HEK293T (cell line): ENCODE measurements around the gene RANBP10.

Experiments
- CTCF ChIA-PET: fragments of 350-600 bp; formaldehyde crosslinking; extraction: SDS; loops from one replicate; lab custom pipeline; 2021; ENCODE audit warnings: antibody characterized with exemption, inconsistent platforms; lab: Yijun Ruan, JAX
- POLR2A ChIA-PET: fragments of 350-600 bp; formaldehyde crosslinking; extraction: SDS; loops from one replicate; lab custom pipeline; 2020; ENCODE audit warnings: antibody characterized with exemption, inconsistent platforms; lab: Yijun Ruan, JAX
- DNase-seq: peaks from one replicate; pipeline ENCODE4 v3.0.0; 2012; ENCODE audit warnings: mixed read lengths; ENCODE audit errors: extremely low spot score
- ARNT ChIP-seq: fragments of 450-650 bp; IDR thresholded peaks from 2 replicates; pipeline ENCODE4 v1.6.1; 2017; ENCODE audit warnings: mild to moderate bottlenecking
- BHLHE40 ChIP-seq: fragments of 450-650 bp; IDR thresholded peaks from 2 replicates; pipeline ENCODE4 v1.6.1; 2016; ENCODE audit warnings: mild to moderate bottlenecking, moderate library complexity, borderline replicate concordance
- CTBP1 ChIP-seq: fragments of 450-650 bp; IDR thresholded peaks from 2 replicates; pipeline ENCODE4 v1.6.1; 2016; ENCODE audit warnings: borderline replicate concordance
- ELF4 ChIP-seq: fragments of 450-650 bp; IDR thresholded peaks from 2 replicates; pipeline ENCODE4 v1.6.1; 2017; ENCODE audit warnings: antibody characterized with exemption
- FOXA1 ChIP-seq: fragments of 450-650 bp; IDR thresholded peaks from 2 replicates; pipeline ENCODE4 v1.6.1; 2016; ENCODE audit warnings: mild to moderate bottlenecking
- FOXK2 ChIP-seq: fragments of 450-650 bp; IDR thresholded peaks from 2 replicates; pipeline ENCODE4 v1.6.1; 2016; ENCODE audit warnings: mild to moderate bottlenecking
- FOXM1 ChIP-seq: fragments of 450-650 bp; IDR thresholded peaks from 2 replicates; pipeline ENCODE4 v1.6.1; 2017; ENCODE audit warnings: mild to moderate bottlenecking, borderline replicate concordance
- HDGF ChIP-seq: fragments of 450-650 bp; IDR thresholded peaks from 2 replicates; pipeline ENCODE4 v1.6.1; 2017; ENCODE audit warnings: antibody characterized with exemption, borderline replicate concordance
- L3MBTL2 ChIP-seq: fragments of 450-650 bp; conservative IDR thresholded peaks from 2 replicates; pipeline ENCODE4 v1.6.1; 2016; ENCODE audit warnings: mild to moderate bottlenecking
- LEF1 ChIP-seq: fragments of 450-650 bp; IDR thresholded peaks from 2 replicates; pipeline ENCODE4 v1.6.1; 2017; ENCODE audit warnings: mild to moderate bottlenecking, borderline replicate concordance
- NFRKB ChIP-seq: fragments of 450-650 bp; IDR thresholded peaks from 2 replicates; pipeline ENCODE4 v1.6.1; 2016; ENCODE audit warnings: mild to moderate bottlenecking, moderate library complexity
- SP1 ChIP-seq: fragments of 450-650 bp; IDR thresholded peaks from 2 replicates; pipeline ENCODE4 v1.6.1; 2017
- SUZ12 ChIP-seq: fragments of 450-650 bp; IDR thresholded peaks from 2 replicates; pipeline ENCODE4 v1.6.1; 2016; ENCODE audit warnings: mild to moderate bottlenecking
- TARDBP ChIP-seq: fragments of 450-650 bp; IDR thresholded peaks from 2 replicates; pipeline ENCODE4 v1.6.1; 2016
- ZNF384 ChIP-seq: fragments of 450-650 bp; IDR thresholded peaks from 2 replicates; pipeline ENCODE4 v1.6.1; 2016
- TF ChIP-seq, protein P1 (sequence below): fragments of 450-650 bp; IDR thresholded peaks from 2 replicates; pipeline ENCODE4 v1.6.1; 2016

RANBP10 gene

DNA sequence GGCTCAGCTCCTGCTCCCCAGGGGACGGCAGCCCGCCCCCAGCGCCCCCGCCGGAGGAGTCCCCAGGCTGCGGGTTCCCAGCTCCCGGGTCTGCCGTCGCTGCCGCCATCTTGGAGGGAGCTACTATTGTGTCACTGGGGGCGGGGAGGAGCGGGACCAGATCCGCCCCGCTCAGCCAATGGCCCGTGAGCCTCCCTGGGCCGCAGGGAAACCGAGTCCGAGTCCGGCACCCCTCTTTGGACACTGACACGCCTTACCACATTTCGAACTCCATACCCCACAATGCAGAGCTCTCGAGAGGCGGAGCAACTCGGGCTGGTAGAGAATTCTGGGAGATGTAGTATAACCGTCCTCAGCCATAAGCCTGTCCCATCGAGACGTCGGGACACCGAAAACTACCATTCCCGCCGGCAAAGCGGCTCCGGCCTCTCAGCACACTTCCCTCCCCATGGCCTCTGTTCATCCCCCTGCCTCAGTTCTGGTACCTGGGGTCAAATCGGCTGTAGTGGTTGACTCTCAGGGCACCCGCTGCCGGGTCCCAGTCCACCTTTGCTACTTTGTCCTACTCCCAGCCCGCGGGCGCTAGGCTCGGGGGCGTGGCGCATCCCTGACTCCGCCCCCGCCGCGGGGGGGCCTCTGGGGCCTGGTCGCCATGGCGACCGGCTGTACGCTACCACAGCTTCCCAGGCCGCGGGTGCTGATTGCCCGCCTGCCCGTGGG lies at the start of gene RANBP10, which contains the start of gene TSNAXIP1:
TSS of gene RANBP10 (minus strand) at position 133 of the 720 bp plus-strand sequence. CDS start at position 109, 24 bp downstream.
TSS of gene TSNAXIP1 (plus strand) at position 462 of the 720 bp plus-strand sequence. CDS start 261 bp downstream, outside the sequence.
- TF ChIP-seq NFRKB: no peak
- TF ChIP-seq ARNT: no peak
- no peak for TF ChIP-seq LEF1
- TF ChIP-seq BHLHE40: no peak
- TF ChIP-seq, protein P1, sequence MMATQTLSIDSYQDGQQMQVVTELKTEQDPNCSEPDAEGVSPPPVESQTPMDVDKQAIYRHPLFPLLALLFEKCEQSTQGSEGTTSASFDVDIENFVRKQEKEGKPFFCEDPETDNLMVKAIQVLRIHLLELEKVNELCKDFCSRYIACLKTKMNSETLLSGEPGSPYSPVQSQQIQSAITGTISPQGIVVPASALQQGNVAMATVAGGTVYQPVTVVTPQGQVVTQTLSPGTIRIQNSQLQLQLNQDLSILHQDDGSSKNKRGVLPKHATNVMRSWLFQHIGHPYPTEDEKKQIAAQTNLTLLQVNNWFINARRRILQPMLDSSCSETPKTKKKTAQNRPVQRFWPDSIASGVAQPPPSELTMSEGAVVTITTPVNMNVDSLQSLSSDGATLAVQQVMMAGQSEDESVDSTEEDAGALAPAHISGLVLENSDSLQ: no peak
- peak; percentile 95 for TF ChIP-seq SUZ12
- 0 out of 2 replicates have a peak, but pooled peaks have one; percentile 42 for TF ChIP-seq FOXM1
- peak; percentile 93 for TF ChIP-seq ELF4
- TF ChIP-seq HDGF: no peak
- TF ChIP-seq ZNF384: no peak
- peak; percentile 89 for TF ChIP-seq SP1
- peak; percentile 70 for TF ChIP-seq L3MBTL2
- no peak for TF ChIP-seq FOXA1
- TF ChIP-seq CTBP1: no peak
- no peak for TF ChIP-seq FOXK2
- CTCF ChIA-PET: interaction anchor here (0.6 to 2.7 kb wide), 6 partner anchors 9 to 340 kb away, joined by 3 to 32 read pairs (median 4); partner anchors contain the start of gene CARMIL2
- DNase-seq: peak; percentile 95
- POLR2A ChIA-PET: interaction anchor here (0.5 to 1.2 kb wide), 11 partner anchors 10 to 147 kb away, joined by 3 to 7 read pairs (median 3); partner anchors contain the start of genes ACD and GFOD2

DNA sequence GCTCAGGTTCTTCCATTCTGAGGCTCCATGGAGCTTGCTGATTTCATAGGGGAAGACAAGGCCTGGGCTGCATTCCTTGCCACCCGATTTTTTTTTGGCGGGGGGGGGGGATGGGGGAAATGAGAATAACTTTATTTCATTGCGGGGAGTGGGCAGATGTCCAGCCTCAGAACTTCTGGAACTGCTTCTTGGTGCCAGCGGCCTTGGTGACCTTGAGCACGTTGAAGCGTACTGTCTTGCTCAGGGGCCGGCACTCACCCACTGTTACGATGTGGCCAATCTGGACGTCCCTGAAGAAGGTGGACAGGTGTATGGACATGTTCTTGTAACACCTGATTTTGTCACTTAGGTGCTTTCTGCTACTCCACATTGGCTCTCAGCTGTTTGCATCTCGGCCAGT lies 49.4 kb upstream of the RANBP10 start:
- no peak for TF ChIP-seq ELF4
- TF ChIP-seq HDGF: no peak
- TF ChIP-seq TARDBP: no peak
- TF ChIP-seq BHLHE40: no peak
- no peak for TF ChIP-seq CTBP1
- TF ChIP-seq ZNF384: no peak
- TF ChIP-seq SP1: no peak
- TF ChIP-seq FOXK2: no peak
- ChIA-PET CTCF (interaction anchor here (0.6 to 1.0 kb wide), 2 partner anchors 39 to 230 kb away, joined by 3 read pairs; no protein-coding TSS in a partner anchor), POLR2A (interaction anchor here (0.9 to 1.4 kb wide), 3 partner anchors 9 to 22 kb away, joined by 3 to 6 read pairs (median 4); partner anchors contain the start of gene NUTF2)
- no peak for DNase-seq

DNA sequence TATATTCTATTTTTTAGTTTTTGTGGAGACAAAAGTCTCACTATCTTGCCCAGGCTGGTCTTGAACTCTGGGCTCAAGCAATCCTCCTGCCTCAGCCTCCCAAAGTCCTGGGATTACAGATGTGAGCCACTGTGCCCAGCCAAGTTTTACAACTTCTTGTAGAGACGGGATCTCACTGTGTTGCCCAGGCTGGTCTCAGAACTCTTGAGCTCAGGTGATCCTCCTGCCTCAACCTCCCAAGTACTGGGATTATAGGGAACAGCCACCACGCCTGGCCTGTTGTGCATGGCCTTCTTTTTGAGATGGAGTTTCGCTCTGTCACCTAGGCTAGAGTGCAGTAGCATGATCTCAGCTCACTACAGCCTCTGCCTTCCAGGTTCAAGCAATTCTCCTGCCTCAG lies 47.3 kb upstream of the RANBP10 start:
- DNase-seq: no peak
- POLR2A ChIA-PET: no interaction called here
- CTCF ChIA-PET: interaction anchor here (0.6 kb wide), 1 partner anchor 212 kb away, joined by 3 read pairs; no protein-coding TSS in a partner anchor
- no peak for TF ChIP-seq FOXA1
- TF ChIP-seq FOXM1: no peak
- TF ChIP-seq, protein P1: no peak
- TF ChIP-seq BHLHE40: no peak
- no peak for TF ChIP-seq ZNF384
- no peak for TF ChIP-seq ELF4
- no peak for TF ChIP-seq FOXK2
- no peak for TF ChIP-seq ARNT
- no peak for TF ChIP-seq CTBP1
- TF ChIP-seq L3MBTL2: no peak
- no peak for TF ChIP-seq TARDBP
- TF ChIP-seq SUZ12: no peak
- no peak for TF ChIP-seq LEF1
- TF ChIP-seq SP1: no peak
- TF ChIP-seq HDGF: no peak
- no peak for TF ChIP-seq NFRKB

DNA sequence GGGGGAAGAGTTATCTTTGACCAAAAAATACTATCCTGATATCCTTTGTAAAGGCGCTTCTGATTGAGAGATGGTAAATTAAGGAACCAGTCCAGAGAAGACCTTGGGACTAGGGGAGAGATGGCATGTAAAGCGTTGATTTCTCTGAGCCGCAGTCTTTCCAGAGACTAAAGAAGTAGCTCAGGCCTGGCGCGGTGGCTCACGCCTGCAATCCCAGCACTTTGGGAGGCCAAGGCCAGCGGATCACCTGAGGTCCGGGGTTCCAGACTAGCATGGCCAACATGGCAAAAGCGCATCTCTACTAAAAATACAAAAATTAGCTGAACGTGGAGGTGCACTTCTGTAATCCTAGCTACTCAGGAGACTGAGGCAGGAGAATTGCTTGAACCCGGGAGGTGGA lies 41.8 kb upstream of the RANBP10 start:
- TF ChIP-seq LEF1: no peak
- TF ChIP-seq ZNF384: no peak
- TF ChIP-seq SUZ12: no peak
- TF ChIP-seq FOXA1: no peak
- ChIA-PET CTCF (no interaction called here), POLR2A (interaction anchor here (0.6 to 1.7 kb wide), 5 partner anchors 9 to 188 kb away, joined by 3 to 5 read pairs (median 3); partner anchors contain the start of genes ACD, EDC4 and GFOD2)
- DNase-seq: no peak

DNA sequence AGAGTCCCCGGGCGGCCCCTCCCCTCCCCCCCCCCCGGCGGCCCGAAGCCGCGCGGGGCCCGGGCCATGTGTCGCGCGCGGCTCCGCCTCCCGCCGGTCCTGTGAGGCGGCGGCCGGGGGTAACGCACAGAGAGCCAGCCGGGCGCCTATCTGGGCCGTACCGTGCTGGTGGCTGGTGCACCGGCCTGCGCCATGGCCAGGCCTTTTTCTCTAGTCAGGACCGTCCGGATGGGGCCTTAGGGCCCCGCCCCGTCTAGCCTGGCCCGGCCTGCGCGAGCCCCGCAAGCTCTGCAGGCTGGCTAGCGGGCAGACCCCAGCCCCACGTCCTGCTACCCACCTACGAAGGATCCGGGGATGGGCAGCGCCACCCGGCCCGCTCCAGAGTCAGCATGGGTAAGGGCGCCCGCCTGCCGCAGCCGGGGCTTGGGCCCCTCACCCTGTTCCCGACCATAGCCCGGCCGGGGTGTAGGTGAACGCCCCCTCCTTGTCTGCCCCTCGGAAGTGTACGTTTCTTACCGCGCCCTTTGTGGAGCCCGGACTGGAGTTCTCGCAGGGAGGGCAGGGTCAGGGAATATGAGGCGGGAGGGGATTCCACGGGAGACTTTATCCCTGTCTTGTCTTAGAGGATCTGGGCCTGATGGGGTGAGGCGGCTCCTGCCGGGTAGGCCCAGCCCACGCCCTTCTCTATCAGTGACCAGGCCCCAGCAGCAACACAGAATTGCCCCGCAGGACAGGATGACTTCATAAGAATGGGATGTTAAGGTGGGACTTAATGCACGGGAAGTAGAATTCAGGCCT lies 40.9 kb upstream of the RANBP10 start, which contains the start of gene CENPT:
TSS of gene CENPT (minus strand) at position 630 of the 798 bp plus-strand sequence. CDS start 13,834 bp downstream, outside the sequence.
- POLR2A ChIA-PET: interaction anchor here (0.7 to 1.7 kb wide), 6 partner anchors 10 to 187 kb away, joined by 3 to 5 read pairs (median 3); partner anchors contain the start of gene ACD
- CTCF ChIA-PET: no interaction called here

More for the DNA sequence above, 40.9 kb upstream of the RANBP10 start, which contains the start of gene CENPT:
- TF ChIP-seq BHLHE40: no peak
- TF ChIP-seq, protein P1: no peak
- TF ChIP-seq FOXA1: no peak
- no peak for TF ChIP-seq ARNT
- no peak for TF ChIP-seq SUZ12
- DNase-seq: peak; percentile 28
